ENCODE measurements around the gene FASTKD1. TPM values are rescaled to one million over a fixed set of nuclear protein-coding genes. Genes with fewer than 3 reads are reported as not detected.

Gene FASTKD1
- total RNA-seq, 4 donors from 2014 or later: 8.6 to 12.2 (median 10.6) TPM

- no peak for TF ChIP-seq CTCF (IDR thresholded peaks at IDR 0.05)
- no peak for TF ChIP-seq POLR2A (IDR thresholded peaks at IDR 0.05)
- TF ChIP-seq EP300 (IDR thresholded peaks at IDR 0.05): no peak
- no peak for TF ChIP-seq POLR2AphosphoS5 (IDR thresholded peaks at IDR 0.05)
- H3K4me3 ChIP-seq: peak overlapping the region in 1 of 2 donors; percentile 5
- no peak for ATAC-seq
- H3K36me3 ChIP-seq: peaks cover 0 to 9% of the 10 kb centered on the region in 2 donors
- H3K27me3 ChIP-seq: no peaks in the 10 kb centered on the region
- H3K4me1 ChIP-seq: peaks cover 0 to 48% (median 3%) of the 10 kb centered on the region in 3 donors
- no peaks in the 10 kb centered on the region for H3K9me3 ChIP-seq
- H3K27ac ChIP-seq: peak overlapping the region; percentile 50 to 71 (median 60)
- 53 to 92% methylated on average over 4 to 8 of the region's 8 CpGs for WGBS, 2 donors (ENCODE audit: low coverage in 1 of 2)
These were observed 63.7 kb downstream of the FASTKD1 start for GRCh38 chr2:169509955-169510354.

- H3K27me3 ChIP-seq: no peaks in the 10 kb centered on the region
- WGBS, 2 donors (ENCODE audit: low coverage in 1 of 2): 39 to 46% methylated on average over 2 to 4 of the region's 4 CpGs
- H3K36me3 ChIP-seq: peaks cover 0 to 15% of the 10 kb centered on the region in 2 donors
- H3K4me3 ChIP-seq: peak within 1 kb of the TSS in 1 of 2 donors; percentile 5
- H3K27ac ChIP-seq: peak within 1 kb of the TSS; percentile 50 to 71 (median 60)
- ATAC-seq: peak; percentile 50
- no peaks in the 10 kb centered on the region for H3K9me3 ChIP-seq
- no peak for TF ChIP-seq EP300 (IDR thresholded peaks at IDR 0.05)
- peak; percentile 55 for TF ChIP-seq POLR2AphosphoS5 (IDR thresholded peaks at IDR 0.05)
- peaks cover 0 to 48% (median 3%) of the 10 kb centered on the region in 3 donors for H3K4me1 ChIP-seq
These were observed 64.3 kb downstream of the FASTKD1 start, which contains the start of gene KLHL41 for GRCh38 chr2:169509298-169509885. Gene KLHL41, plus strand, starts transcription at chr2:169509702. Its CDS starts 77 bp downstream, at chr2:169509779.

- Histone ChIP-seq H3K27me3 (no peaks in the 10 kb centered on the region), H3K4me3 (no peak overlapping the region), H3K4me1 (peaks cover 0 to 35% (median 0%) of the 10 kb centered on the region in 3 donors), H3K9me3 (no peaks in the 10 kb centered on the region), H3K36me3 (peaks cover 0 to 32% of the 10 kb centered on the region in 2 donors), H3K27ac (no peak overlapping the region)
- ATAC-seq: no peak
- TF ChIP-seq POLR2AphosphoS5 (IDR thresholded peaks at IDR 0.05) (no peak), EP300 (IDR thresholded peaks at IDR 0.05) (no peak)
These were observed 66.0 kb downstream of the FASTKD1 start for GRCh38 chr2:169507698-169508097.

GRCh38 chr2:169504651-169505050 is 69.0 kb downstream of the FASTKD1 start:
- no peaks in the 10 kb centered on the region for H3K27me3 ChIP-seq
- no peak overlapping the region for H3K27ac ChIP-seq
- H3K9me3 ChIP-seq: no peaks in the 10 kb centered on the region
- H3K36me3 ChIP-seq: peaks cover 0 to 59% of the 10 kb centered on the region in 2 donors
- H3K4me3 ChIP-seq: no peak overlapping the region
- no peak for ATAC-seq
- peaks cover 0 to 7% (median 0%) of the 10 kb centered on the region in 3 donors for H3K4me1 ChIP-seq
- WGBS, 2 donors (ENCODE audit: low coverage in 1 of 2): 99% methylated on average over 17 of the region's 19 CpGs; no CpG with 5 or more reads in 1 of the 2 donors
- TF ChIP-seq POLR2A (IDR thresholded peaks at IDR 0.05) (no peak), EP300 (IDR thresholded peaks at IDR 0.05) (no peak), POLR2AphosphoS5 (IDR thresholded peaks at IDR 0.05) (no peak), CTCF (IDR thresholded peaks at IDR 0.05) (no peak)

DNA sequence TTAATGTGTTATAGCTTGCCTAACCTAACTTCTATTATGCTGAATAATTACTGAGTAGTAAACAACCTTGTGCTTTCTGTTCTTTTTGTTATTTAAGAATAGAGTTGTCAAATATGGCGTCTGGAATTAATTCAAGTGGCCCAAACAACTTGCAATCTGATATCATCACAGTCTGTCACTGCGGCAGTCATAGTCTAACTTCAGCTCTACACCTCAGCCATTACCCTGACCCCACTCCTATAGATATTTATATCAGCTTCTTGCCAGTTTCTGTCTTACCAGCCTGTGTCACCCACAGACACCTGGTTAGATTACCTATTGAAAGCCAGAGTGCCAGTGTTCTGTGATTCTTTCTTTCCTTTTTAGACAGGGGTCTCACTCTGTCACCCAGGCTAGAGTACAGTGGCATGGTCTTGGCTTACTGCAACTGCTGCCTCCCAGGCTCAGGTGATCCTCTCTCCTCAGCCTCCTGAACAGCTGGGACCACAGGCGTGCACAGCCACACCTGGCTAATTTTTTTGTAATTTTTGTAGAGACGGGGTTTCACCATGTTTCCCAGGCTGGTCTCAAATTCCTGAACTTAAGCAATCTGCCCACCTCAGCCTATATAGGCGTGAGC is 78.2 kb downstream of the FASTKD1 start:
- TF ChIP-seq EP300 (IDR thresholded peaks at IDR 0.05) (no peak), CTCF (IDR thresholded peaks at IDR 0.05) (no peak), POLR2A (IDR thresholded peaks at IDR 0.05) (no peak), POLR2AphosphoS5 (IDR thresholded peaks at IDR 0.05) (no peak)
- Histone ChIP-seq H3K36me3 (peaks cover 0 to 66% of the 10 kb centered on the region in 2 donors), H3K9me3 (no peaks in the 10 kb centered on the region), H3K27ac (no peak overlapping the region), H3K27me3 (no peaks in the 10 kb centered on the region), H3K4me1 (no peaks in the 10 kb centered on the region), H3K4me3 (no peak overlapping the region)
- 93 to 95% methylated on average over 3 to 5 of the region's 5 CpGs for whole genome bisulfite sequencing, 2 donors (ENCODE audit: low coverage in 1 of 2)
- no peak for ATAC-seq

DNA sequence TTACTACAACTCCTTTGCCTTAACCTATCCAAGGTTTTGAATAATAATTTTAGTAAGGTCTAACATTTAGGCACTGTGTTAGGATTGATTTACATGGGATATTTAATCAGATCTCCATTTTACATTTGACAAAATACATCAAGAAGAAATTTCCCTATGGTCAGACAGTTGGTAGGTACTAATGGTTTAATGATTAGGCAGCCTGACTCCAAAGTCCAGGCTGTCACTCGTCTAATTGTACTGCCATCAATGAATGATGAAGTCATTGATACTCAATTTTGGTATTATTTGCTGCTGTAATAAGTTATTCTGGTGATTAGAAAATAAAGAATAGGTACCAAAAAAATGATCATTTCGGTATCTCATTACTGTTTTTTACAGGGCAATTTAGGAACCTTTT is 80.3 kb downstream of the FASTKD1 start:
- Histone ChIP-seq H3K4me1 (no peaks in the 10 kb centered on the region), H3K27me3 (no peaks in the 10 kb centered on the region), H3K4me3 (no peak overlapping the region), H3K27ac (no peak overlapping the region), H3K36me3 (peaks cover 0 to 69% of the 10 kb centered on the region in 2 donors), H3K9me3 (no peaks in the 10 kb centered on the region)
- WGBS, 2 donors (ENCODE audit: low coverage in 1 of 2): 96 to 100% methylated on average over 2 of the region's 2 CpGs
- ATAC-seq: no peak
- TF ChIP-seq POLR2A (IDR thresholded peaks at IDR 0.05) (no peak), EP300 (IDR thresholded peaks at IDR 0.05) (no peak), CTCF (IDR thresholded peaks at IDR 0.05) (no peak), POLR2AphosphoS5 (IDR thresholded peaks at IDR 0.05) (no peak)
